Measurements from ENCODE around the gene C1orf159. TPM values are rescaled to one million over a fixed set of nuclear protein-coding genes. Genes with fewer than 3 reads are reported as not detected.

C1orf159 gene
- total RNA-seq, 4 donors from 2014 or later = 12.8 to 48.4 (median 19.7) TPM

- no peaks in the 10 kb centered on the region for H3K9me3 ChIP-seq
- 76% methylated on average over 20 of the region's 20 CpGs for WGBS
- peaks cover 33% of the 10 kb centered on the region for H3K4me1 ChIP-seq
- peak in 1 of 2 donors; percentile 72 for DNase-seq (ENCODE audit: low spot score in 2 of 2)
- peaks cover 15% of the 10 kb centered on the region for H3K27me3 ChIP-seq
- no peak for TF ChIP-seq EP300 (IDR thresholded peaks at IDR 0.05)
- TF ChIP-seq POLR2A (IDR thresholded peaks at IDR 0.05) = no peak
- TF ChIP-seq, protein P1, sequence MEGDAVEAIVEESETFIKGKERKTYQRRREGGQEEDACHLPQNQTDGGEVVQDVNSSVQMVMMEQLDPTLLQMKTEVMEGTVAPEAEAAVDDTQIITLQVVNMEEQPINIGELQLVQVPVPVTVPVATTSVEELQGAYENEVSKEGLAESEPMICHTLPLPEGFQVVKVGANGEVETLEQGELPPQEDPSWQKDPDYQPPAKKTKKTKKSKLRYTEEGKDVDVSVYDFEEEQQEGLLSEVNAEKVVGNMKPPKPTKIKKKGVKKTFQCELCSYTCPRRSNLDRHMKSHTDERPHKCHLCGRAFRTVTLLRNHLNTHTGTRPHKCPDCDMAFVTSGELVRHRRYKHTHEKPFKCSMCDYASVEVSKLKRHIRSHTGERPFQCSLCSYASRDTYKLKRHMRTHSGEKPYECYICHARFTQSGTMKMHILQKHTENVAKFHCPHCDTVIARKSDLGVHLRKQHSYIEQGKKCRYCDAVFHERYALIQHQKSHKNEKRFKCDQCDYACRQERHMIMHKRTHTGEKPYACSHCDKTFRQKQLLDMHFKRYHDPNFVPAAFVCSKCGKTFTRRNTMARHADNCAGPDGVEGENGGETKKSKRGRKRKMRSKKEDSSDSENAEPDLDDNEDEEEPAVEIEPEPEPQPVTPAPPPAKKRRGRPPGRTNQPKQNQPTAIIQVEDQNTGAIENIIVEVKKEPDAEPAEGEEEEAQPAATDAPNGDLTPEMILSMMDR (IDR thresholded peaks at IDR 0.05) = no peak
- no peak for TF ChIP-seq POLR2AphosphoS5 (IDR thresholded peaks at IDR 0.05)
- no peak overlapping the region for H3K4me3 ChIP-seq
- H3K27ac ChIP-seq = no peak overlapping the region
- no peaks in the 10 kb centered on the region for H3K36me3 ChIP-seq
Measured at GRCh38 chr1:1119272-1119890, 3.5 kb upstream of the C1orf159 start.

DNA sequence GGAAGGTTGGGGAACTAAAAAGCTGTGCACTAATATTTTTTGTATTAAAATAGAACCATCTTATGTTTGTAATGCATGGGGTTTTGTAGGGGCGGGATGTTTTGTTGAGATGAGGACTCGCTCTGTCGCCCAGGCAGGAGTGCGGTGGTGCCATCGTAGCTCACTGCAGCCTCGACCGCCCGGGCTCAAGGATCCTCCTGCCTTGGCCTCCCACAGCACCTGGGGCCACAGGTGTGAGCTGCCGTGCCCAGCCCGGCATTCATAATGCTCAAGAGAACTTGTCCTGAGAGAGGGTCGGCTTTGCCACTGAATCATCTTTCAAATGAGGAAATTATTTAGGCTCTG, 3.0 kb upstream of the C1orf159 start:
- WGBS = 73% methylated on average over 11 of the region's 11 CpGs
- Histone ChIP-seq H3K27me3 (peaks cover 15% of the 10 kb centered on the region), H3K9me3 (no peaks in the 10 kb centered on the region), H3K4me3 (no peak overlapping the region), H3K27ac (no peak overlapping the region), H3K36me3 (no peaks in the 10 kb centered on the region), H3K4me1 (peaks cover 34% of the 10 kb centered on the region)
- no peak for DNase-seq (ENCODE audit: low spot score in 2 of 2)
- TF ChIP-seq EP300 (IDR thresholded peaks at IDR 0.05) (no peak), POLR2AphosphoS5 (IDR thresholded peaks at IDR 0.05) (no peak), POLR2A (IDR thresholded peaks at IDR 0.05) (no peak)
- TF ChIP-seq, protein P1 (IDR thresholded peaks at IDR 0.05) = no peak

DNA sequence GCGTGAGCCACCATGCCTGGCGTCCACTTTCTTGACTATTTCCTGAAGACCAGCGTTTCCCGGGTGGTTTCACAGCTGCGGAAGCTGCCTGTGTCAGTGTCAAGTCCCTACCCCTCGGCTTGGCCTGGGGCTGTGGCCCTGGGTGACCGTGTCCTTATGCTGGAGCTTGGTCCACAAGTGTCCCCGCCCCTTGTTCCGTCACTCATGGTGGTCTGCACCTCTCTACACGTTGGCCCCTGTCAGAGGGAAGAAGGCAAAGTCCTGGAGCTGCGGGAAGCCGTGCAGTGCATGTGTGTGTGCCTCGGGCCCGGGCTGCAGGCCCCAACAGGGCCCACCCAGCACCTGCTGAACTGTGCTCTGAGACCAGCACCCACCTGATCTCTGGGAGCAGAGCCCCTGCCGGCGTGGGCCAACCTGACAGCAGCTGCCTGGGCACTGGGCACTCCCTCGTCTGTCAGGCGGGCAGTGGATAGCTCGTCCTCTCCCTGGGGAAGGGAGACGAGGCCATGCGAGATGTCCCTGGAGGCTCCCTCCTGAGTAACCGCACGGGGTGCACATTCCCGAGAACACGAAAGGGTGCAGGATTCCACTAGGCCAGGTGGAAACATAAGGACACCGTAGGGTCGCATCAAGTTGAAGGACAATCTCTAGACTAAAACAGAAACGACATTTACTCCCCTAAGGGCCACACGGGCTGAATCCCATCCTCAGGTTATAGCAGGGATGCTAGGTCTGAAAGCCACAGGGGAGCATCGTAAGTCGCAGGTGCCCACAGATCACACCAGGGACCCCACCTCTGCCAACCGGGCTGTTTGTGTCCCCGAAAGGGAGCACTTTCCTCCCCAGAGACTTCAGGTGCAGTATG, 2.4 kb upstream of the C1orf159 start:
- no peaks in the 10 kb centered on the region for H3K9me3 ChIP-seq
- DNase-seq (ENCODE audit: low spot score in 2 of 2) = no peak
- 85% methylated on average over 20 of the region's 33 CpGs for WGBS
- peaks cover 15% of the 10 kb centered on the region for H3K27me3 ChIP-seq
- peaks cover 32% of the 10 kb centered on the region for H3K4me1 ChIP-seq
- no peak overlapping the region for H3K4me3 ChIP-seq
- H3K27ac ChIP-seq = no peak overlapping the region
- H3K36me3 ChIP-seq = no peaks in the 10 kb centered on the region
- TF ChIP-seq, protein P1 (IDR thresholded peaks at IDR 0.05) = no peak
- TF ChIP-seq EP300 (IDR thresholded peaks at IDR 0.05) (no peak), POLR2A (IDR thresholded peaks at IDR 0.05) (no peak), POLR2AphosphoS5 (IDR thresholded peaks at IDR 0.05) (no peak)

DNA sequence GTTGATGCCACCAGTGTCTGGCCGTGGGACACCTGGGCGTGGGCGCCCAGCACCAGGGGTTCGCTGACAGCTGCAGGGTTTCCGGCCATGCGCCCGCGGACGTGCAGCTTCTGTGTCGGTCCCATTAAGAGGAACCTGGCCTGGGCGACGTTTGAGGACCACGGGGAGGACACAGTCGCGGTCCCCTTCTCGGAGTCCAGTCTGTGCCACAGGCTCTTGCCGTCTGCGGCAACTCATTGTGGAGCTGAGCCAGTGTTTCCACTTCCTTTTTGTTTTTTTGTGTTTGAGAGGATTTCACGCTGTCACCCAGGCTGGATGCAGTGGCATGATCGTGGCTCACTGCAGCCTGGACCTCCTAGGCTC, 1.6 kb upstream of the C1orf159 start:
- H3K36me3 ChIP-seq = no peaks in the 10 kb centered on the region
- 67% methylated on average over 17 of the region's 20 CpGs for WGBS

More for the DNA sequence above, 1.6 kb upstream of the C1orf159 start:
- no peaks in the 10 kb centered on the region for H3K9me3 ChIP-seq
- peaks cover 26% of the 10 kb centered on the region for H3K4me1 ChIP-seq
- TF ChIP-seq EP300 (IDR thresholded peaks at IDR 0.05) = no peak
- TF ChIP-seq POLR2AphosphoS5 (IDR thresholded peaks at IDR 0.05) = no peak
- TF ChIP-seq POLR2A (IDR thresholded peaks at IDR 0.05) = no peak
- TF ChIP-seq, protein P1 (IDR thresholded peaks at IDR 0.05) = no peak
- H3K27ac ChIP-seq = no peak overlapping the region
- no peak overlapping the region for H3K4me3 ChIP-seq
- DNase-seq (ENCODE audit: low spot score in 2 of 2) = peak in 1 of 2 donors; percentile 67
- H3K27me3 ChIP-seq = peaks cover 15% of the 10 kb centered on the region
